OCI-LY7 (cell line): ENCODE data around the gene TBC1D23. TPM values are rescaled to one million over a fixed set of nuclear protein-coding genes. Genes with fewer than 3 reads are reported as not detected.
A peak's percentile ranks its signal among the peaks of the same experiment; 100 is the strongest.
"Not testable (repeated sequence)": the region's sequence is repeated elsewhere in the genome, so short reads cannot be mapped to it uniquely, and the experiment has no call there.

Experiments used
- BruUV-seq: library from RNA; stranded (reverse); fragments of 400-500 nt; replicated peaks from 2 replicates; lab custom pipeline; 2021; lab: Mats Ljungman, UMichigan
- CTCF ChIA-PET: fragments of 300-600 bp; sonication (Branson Sonifier 250); formaldehyde crosslinking; loops from one replicate; lab custom pipeline; 2022; ENCODE audit warnings: antibody characterized with exemption; ENCODE audit not compliant: unreplicated experiment; lab: Charles Lee
- POLR2A ChIA-PET: fragments of 300-600 bp; sonication (Branson Sonifier 250); formaldehyde crosslinking; loops from one replicate; lab custom pipeline; 2022; ENCODE audit warnings: antibody characterized with exemption; lab: Charles Lee
- DNase-seq: peaks from one replicate; pipeline ENCODE4 v3.0.0-alpha.2; 2015; ENCODE audit warnings: low spot score
- H2AFZ ChIP-seq: fragments of 200-600 bp; sonication (generic), shearing (Covaris generic); 2 replicates; pipeline ENCODE4 v1.6.1; 2014; ENCODE audit warnings: mild to moderate bottlenecking, antibody characterized with exemption, low read length, moderate library complexity
- H3K27ac ChIP-seq: fragments of 200-600 bp; sonication (generic); 2 replicates; pipeline ENCODE4 v1.5.1; 2014; ENCODE audit warnings: mixed run types, low read depth, mild to moderate bottlenecking, moderate library complexity, low read length, inconsistent platforms; ENCODE audit not compliant: poor library complexity, severe bottlenecking
- H3K36me3 ChIP-seq: fragments of 200-600 bp; sonication (generic); 2 replicates; pipeline ENCODE4 v1.6.1; 2014; ENCODE audit warnings: mild to moderate bottlenecking, antibody characterized with exemption, low read length, moderate library complexity, mixed read lengths; ENCODE audit not compliant: insufficient read depth
- H3K4me1 ChIP-seq: fragments of 200-600 bp; sonication (generic); 2 replicates; pipeline ENCODE4 v1.5.1; 2014; ENCODE audit warnings: mild to moderate bottlenecking, low read length; ENCODE audit not compliant: insufficient read depth, poor library complexity, severe bottlenecking
- H3K4me2 ChIP-seq: fragments of 200-600 bp; sonication (generic); 2 replicates; pipeline ENCODE4 v1.6.1; 2014; ENCODE audit warnings: mild to moderate bottlenecking, low read length
- H3K4me3 ChIP-seq: fragments of 200-600 bp; sonication (generic); 2 replicates; pipeline ENCODE4 v1.5.1; 2014; ENCODE audit warnings: mild to moderate bottlenecking, low read depth, low read length; ENCODE audit not compliant: poor library complexity, severe bottlenecking
- H3K79me2 ChIP-seq: fragments of 200-600 bp; sonication (generic); 2 replicates; pipeline ENCODE4 v1.6.1; 2016; ENCODE audit warnings: low read depth, mild to moderate bottlenecking, low read length, moderate library complexity, mixed read lengths; ENCODE audit not compliant: insufficient read depth
- H3K9me2 ChIP-seq: fragments of 200-600 bp; sonication (generic); 2 replicates; pipeline ENCODE4 v1.6.1; 2016; ENCODE audit warnings: mild to moderate bottlenecking, low read length, mixed read lengths; ENCODE audit not compliant: insufficient read depth
- H3K9me3 ChIP-seq: fragments of 200-600 bp; sonication (generic); 2 replicates; pipeline ENCODE4 v1.6.1; 2014; ENCODE audit warnings: mild to moderate bottlenecking, mixed run types, low read length, mixed read lengths
- H4K20me1 ChIP-seq: fragments of 200-600 bp; sonication (generic); 2 replicates; pipeline ENCODE4 v1.6.1; 2014; ENCODE audit warnings: mild to moderate bottlenecking, antibody characterized with exemption, low read length, moderate library complexity, mixed read lengths; ENCODE audit not compliant: insufficient read depth
- CTCF ChIP-seq: fragments of 200-600 bp; sonication (generic); conservative IDR thresholded peaks from 2 replicates; pipeline ENCODE4 v1.5.1; 2014; ENCODE audit warnings: mild to moderate bottlenecking, antibody characterized with exemption, low read length, moderate library complexity, mixed read lengths
- EZH2phosphoT487 ChIP-seq: fragments of 200-600 bp; sonication (generic); IDR thresholded peaks from 2 replicates; pipeline ENCODE4 v1.6.1; 2018; ENCODE audit warnings: low read depth, borderline replicate concordance, mild to moderate bottlenecking, mixed run types, antibody characterized with exemption, low read length, moderate library complexity, mixed read lengths
- intact Hi-C: fragments of 100-400 bp; cut with micrococcal nuclease; formaldehyde crosslinking; loops from one replicate; pipeline ENCODE4 v1.10.0; 2022; ENCODE audit not compliant: unreplicated experiment
- total RNA-seq, 2 experiments: library from RNA; depleted of rRNA in 1 of 2; stranded (reverse); fragments of >200 nt in 1 of 2; shearing (Covaris generic) in 1 of 2; gene quantifications; 2 replicates each; pipeline ENCODE4 v1.2.3, GENCODE V29; 2014 to 2022

Gene TBC1D23
- total RNA-seq, 2 experiments from 2014 or later = 12.0 to 23.4 TPM

DNA sequence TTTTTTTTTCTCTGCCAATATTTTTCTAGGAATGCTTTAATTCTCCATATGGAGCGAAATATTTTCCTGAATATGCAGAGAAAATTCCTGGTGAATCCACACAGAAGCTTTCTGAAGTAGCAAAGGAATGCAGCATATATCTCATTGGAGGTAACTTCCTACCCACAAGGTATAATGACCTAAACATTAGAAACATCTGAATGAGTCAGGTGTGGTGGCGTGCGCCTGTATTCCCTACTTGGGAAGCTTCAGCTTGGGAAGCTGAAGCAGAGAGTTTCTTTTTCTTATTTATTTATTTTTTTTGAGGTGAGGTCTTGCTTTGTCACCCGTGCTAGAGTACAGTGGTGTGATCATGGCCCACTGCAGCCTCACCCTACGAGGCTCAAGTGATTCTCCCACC is 79.0 kb downstream of the TBC1D23 start:
- no peak overlapping the region for H3K4me2 ChIP-seq
- H3K4me3 ChIP-seq = no peak overlapping the region
- intact Hi-C loops = loop anchor here (5.0 to 10.0 kb wide), 2 partner anchors 48 to 365 kb away; partner anchors contain the start of gene TFG
- H2AFZ ChIP-seq = no peak overlapping the region
- no TSS peak for BruUV-seq
- no peaks in the 10 kb centered on the region for H3K9me2 ChIP-seq
- H4K20me1 ChIP-seq = no peaks in the 10 kb centered on the region
- POLR2A ChIA-PET = interaction anchor here (0.8 to 3.2 kb wide), 3 partner anchors 9 to 15 kb away, joined by 4 to 14 read pairs (median 5); no protein-coding TSS in a partner anchor
- H3K4me1 ChIP-seq = peaks cover 9% of the 10 kb centered on the region
- CTCF ChIA-PET = no interaction called here
- no peak for DNase-seq
- H3K27ac ChIP-seq = no peak overlapping the region
- peaks cover 60% of the 10 kb centered on the region for H3K36me3 ChIP-seq
- TF ChIP-seq EZH2phosphoT487 (no peak), CTCF (no peak)
- H3K79me2 ChIP-seq = no peaks in the 10 kb centered on the region; the same call in 1 of the 2 replicates
- 0 out of 2 replicates have a peak, but pooled peaks cover 6% of the 10 kb centered on the region for H3K9me3 ChIP-seq

- Histone ChIP-seq H2AFZ (no peak overlapping the region), H3K9me2 (no peaks in the 10 kb centered on the region), H3K4me1 (peaks cover 6% of the 10 kb centered on the region), H3K4me2 (no peak overlapping the region), H3K4me3 (no peak overlapping the region), H3K36me3 (peaks cover 66% of the 10 kb centered on the region), H3K79me2 (no peaks in the 10 kb centered on the region; the same call in 1 of the 2 replicates), H4K20me1 (no peaks in the 10 kb centered on the region), H3K9me3 (0 out of 2 replicates have a peak, but pooled peaks cover 6% of the 10 kb centered on the region), H3K27ac (no peak overlapping the region)
- no peak for DNase-seq
- no TSS peak for BruUV-seq
- no peak for TF ChIP-seq CTCF
- no peak for TF ChIP-seq EZH2phosphoT487
- ChIA-PET CTCF (no interaction called here), POLR2A (interaction anchor here (3.2 kb wide), 1 partner anchor 8 kb away, joined by 14 read pairs; no protein-coding TSS in a partner anchor)
- intact Hi-C loops = loop anchor here (5.0 kb wide), 1 partner anchor 47 kb away; no protein-coding TSS in a partner anchor
These were observed 79.7 kb downstream of the TBC1D23 start for GRCh38 chr3:100340527-100340926.

GRCh38 chr3:100348727-100349126 is 87.9 kb downstream of the TBC1D23 start:
- BruUV-seq = no TSS peak
- H3K4me1 ChIP-seq = no peaks in the 10 kb centered on the region
- peaks cover 83% of the 10 kb centered on the region for H3K36me3 ChIP-seq
- no peak overlapping the region for H3K4me2 ChIP-seq
- no peak for DNase-seq
- no peak overlapping the region for H3K27ac ChIP-seq
- intact Hi-C loops = no loop called here
- no peak overlapping the region for H3K4me3 ChIP-seq
- TF ChIP-seq CTCF (no peak), EZH2phosphoT487 (no peak)
- ChIA-PET POLR2A (interaction anchor here (0.7 to 2.3 kb wide), 5 partner anchors 10 to 990 kb away, joined by 3 to 14 read pairs (median 4); no protein-coding TSS in a partner anchor), CTCF (no interaction called here)
- no peak overlapping the region for H2AFZ ChIP-seq
- no peaks in the 10 kb centered on the region for H3K9me3 ChIP-seq
- H4K20me1 ChIP-seq = no peaks in the 10 kb centered on the region
- no peaks in the 10 kb centered on the region for H3K9me2 ChIP-seq
- H3K79me2 ChIP-seq = no peaks in the 10 kb centered on the region

- H3K79me2 ChIP-seq, H3K9me2 ChIP-seq, H4K20me1 ChIP-seq, H3K4me1 ChIP-seq, POLR2A ChIA-PET, DNase-seq, H3K4me2 ChIP-seq, H2AFZ ChIP-seq, H3K27ac ChIP-seq, intact Hi-C loops, H3K9me3 ChIP-seq, CTCF ChIA-PET, H3K4me3 ChIP-seq: not testable (repeated sequence)
- peaks cover 82% of the 10 kb centered on the region for H3K36me3 ChIP-seq
- TSS peak; percentile 8 for BruUV-seq
These were observed 91.0 kb downstream of the TBC1D23 start for GRCh38 chr3:100351770-100352169.
